KMS-11 (cell line): ENCODE measurements around the gene FRAS1.

ENCODE experiments used
- H2AFZ ChIP-seq: fragments of 200-600 bp; sonication (generic); 2 replicates; pipeline ENCODE4 v1.6.1; 2016; ENCODE audit warnings: antibody characterized with exemption, mixed run types, low read depth
- H3K27ac ChIP-seq: fragments of 200-600 bp; sonication (generic); 2 replicates; pipeline ENCODE4 v1.6.1; 2016; ENCODE audit warnings: mild to moderate bottlenecking, mixed run types
- H3K27me3 ChIP-seq: fragments of 200-600 bp; sonication (generic); 2 replicates; pipeline ENCODE4 v1.6.1; 2017; ENCODE audit warnings: mild to moderate bottlenecking, low read depth, mixed run types, moderate library complexity; ENCODE audit not compliant: insufficient read depth
- H3K36me3 ChIP-seq: fragments of 200-600 bp; sonication (generic); 2 replicates; pipeline ENCODE4 v1.6.1; 2017; ENCODE audit warnings: mild to moderate bottlenecking, mixed run types; ENCODE audit not compliant: insufficient read depth
- H3K4me1 ChIP-seq: fragments of 200-600 bp; sonication (generic); 2 replicates; pipeline ENCODE4 v1.6.1; 2016; ENCODE audit warnings: mild to moderate bottlenecking, low read depth, mixed run types; ENCODE audit not compliant: poor library complexity, severe bottlenecking
- H3K4me2 ChIP-seq: fragments of 200-600 bp; sonication (generic); 2 replicates; pipeline ENCODE4 v1.7.0; 2016; ENCODE audit warnings: mild to moderate bottlenecking, mixed run types
- H3K4me3 ChIP-seq: fragments of 200-600 bp; sonication (generic); IDR thresholded peaks from 2 replicates; pipeline ENCODE4 v1.6.1; 2017; ENCODE audit warnings: low read depth, low read length, mixed read lengths; ENCODE audit not compliant: insufficient read depth
- H3K79me2 ChIP-seq: fragments of 200-600 bp; sonication (generic); 2 replicates; pipeline ENCODE4 v1.6.1; 2016; ENCODE audit warnings: low read depth, mixed run types; ENCODE audit not compliant: insufficient read depth
- H3K9ac ChIP-seq: fragments of 200-600 bp; sonication (generic); 2 replicates; pipeline ENCODE4 v1.6.1; 2016; ENCODE audit warnings: mild to moderate bottlenecking, mixed run types
- H4K20me1 ChIP-seq: fragments of 200-600 bp; sonication (generic); 2 replicates; pipeline ENCODE4 v1.6.1; 2016; ENCODE audit warnings: mild to moderate bottlenecking, mixed run types; ENCODE audit not compliant: insufficient read depth
- TF ChIP-seq, protein P1 (sequence below): fragments of 200-600 bp; sonication (generic); conservative IDR thresholded peaks from 2 replicates; pipeline ENCODE4 v1.6.1; 2017; ENCODE audit warnings: low read depth, mild to moderate bottlenecking, antibody characterized with exemption, low read length, moderate library complexity, mixed read lengths

FRAS1 gene

GRCh38 chr4:78558410-78558809, 501.3 kb downstream of the FRAS1 start:
- H4K20me1 ChIP-seq: no peaks in the 10 kb centered on the region
- no peak overlapping the region for H3K4me3 ChIP-seq
- no peaks in the 10 kb centered on the region for H3K36me3 ChIP-seq
- no peak overlapping the region for H3K9ac ChIP-seq
- H3K27me3 ChIP-seq: no peaks in the 10 kb centered on the region
- no peak overlapping the region for H3K27ac ChIP-seq
- H3K79me2 ChIP-seq: no peaks in the 10 kb centered on the region
- no peaks in the 10 kb centered on the region for H3K4me1 ChIP-seq
- TF ChIP-seq, protein P1, sequence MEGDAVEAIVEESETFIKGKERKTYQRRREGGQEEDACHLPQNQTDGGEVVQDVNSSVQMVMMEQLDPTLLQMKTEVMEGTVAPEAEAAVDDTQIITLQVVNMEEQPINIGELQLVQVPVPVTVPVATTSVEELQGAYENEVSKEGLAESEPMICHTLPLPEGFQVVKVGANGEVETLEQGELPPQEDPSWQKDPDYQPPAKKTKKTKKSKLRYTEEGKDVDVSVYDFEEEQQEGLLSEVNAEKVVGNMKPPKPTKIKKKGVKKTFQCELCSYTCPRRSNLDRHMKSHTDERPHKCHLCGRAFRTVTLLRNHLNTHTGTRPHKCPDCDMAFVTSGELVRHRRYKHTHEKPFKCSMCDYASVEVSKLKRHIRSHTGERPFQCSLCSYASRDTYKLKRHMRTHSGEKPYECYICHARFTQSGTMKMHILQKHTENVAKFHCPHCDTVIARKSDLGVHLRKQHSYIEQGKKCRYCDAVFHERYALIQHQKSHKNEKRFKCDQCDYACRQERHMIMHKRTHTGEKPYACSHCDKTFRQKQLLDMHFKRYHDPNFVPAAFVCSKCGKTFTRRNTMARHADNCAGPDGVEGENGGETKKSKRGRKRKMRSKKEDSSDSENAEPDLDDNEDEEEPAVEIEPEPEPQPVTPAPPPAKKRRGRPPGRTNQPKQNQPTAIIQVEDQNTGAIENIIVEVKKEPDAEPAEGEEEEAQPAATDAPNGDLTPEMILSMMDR: no peak
- H2AFZ ChIP-seq: no peak overlapping the region
- H3K4me2 ChIP-seq: no peak overlapping the region

DNA sequence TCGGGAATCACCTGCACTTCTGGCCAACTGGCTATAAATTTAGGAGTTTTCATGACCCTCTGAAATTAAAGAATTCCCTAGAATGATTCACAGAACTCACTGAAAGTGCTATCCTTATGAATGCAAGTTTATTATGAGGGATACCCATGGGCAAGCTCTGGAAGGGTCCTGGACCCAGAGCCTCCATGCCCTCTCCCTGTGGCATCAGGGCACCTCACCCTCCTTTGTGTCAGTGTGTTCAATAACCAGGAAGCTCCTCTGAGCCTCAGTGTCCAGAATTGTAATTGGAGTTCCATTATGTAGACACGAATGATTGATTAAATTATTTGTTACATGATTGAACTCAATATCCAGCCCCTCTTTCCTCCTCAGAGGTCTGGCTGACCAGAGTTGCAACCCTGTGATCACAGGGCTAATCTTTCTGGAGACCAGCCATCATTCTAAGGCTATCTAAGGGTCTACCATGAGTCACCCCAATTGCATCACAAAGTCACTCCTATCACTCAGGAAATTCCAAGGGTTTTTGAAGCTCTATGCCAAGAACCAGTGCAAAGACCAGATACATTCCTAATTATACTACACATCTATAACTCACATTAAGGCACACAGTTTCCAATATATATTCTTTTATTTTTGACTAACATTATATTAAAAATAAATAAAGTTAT, 503.3 kb downstream of the FRAS1 start:
- Histone ChIP-seq H3K9ac (no peak overlapping the region), H3K79me2 (no peaks in the 10 kb centered on the region), H3K27me3 (no peaks in the 10 kb centered on the region), H4K20me1 (no peaks in the 10 kb centered on the region), H3K27ac (no peak overlapping the region), H3K4me1 (peaks cover 4% of the 10 kb centered on the region), H3K4me2 (no peak overlapping the region), H3K4me3 (no peak overlapping the region), H2AFZ (no peak overlapping the region), H3K36me3 (no peaks in the 10 kb centered on the region)
- TF ChIP-seq, protein P1: no peak

- no peaks in the 10 kb centered on the region for H4K20me1 ChIP-seq
- no peak overlapping the region for H3K27ac ChIP-seq
- H3K36me3 ChIP-seq: no peaks in the 10 kb centered on the region
- no peak overlapping the region for H3K9ac ChIP-seq
- H3K4me1 ChIP-seq: peaks cover 15% of the 10 kb centered on the region
- no peak overlapping the region for H2AFZ ChIP-seq
- H3K27me3 ChIP-seq: no peaks in the 10 kb centered on the region
- TF ChIP-seq, protein P1: no peak
- no peak overlapping the region for H3K4me3 ChIP-seq
- no peaks in the 10 kb centered on the region for H3K79me2 ChIP-seq
- H3K4me2 ChIP-seq: no peak overlapping the region
These were observed 504.6 kb downstream of the FRAS1 start for GRCh38 chr4:78561677-78562076.

DNA sequence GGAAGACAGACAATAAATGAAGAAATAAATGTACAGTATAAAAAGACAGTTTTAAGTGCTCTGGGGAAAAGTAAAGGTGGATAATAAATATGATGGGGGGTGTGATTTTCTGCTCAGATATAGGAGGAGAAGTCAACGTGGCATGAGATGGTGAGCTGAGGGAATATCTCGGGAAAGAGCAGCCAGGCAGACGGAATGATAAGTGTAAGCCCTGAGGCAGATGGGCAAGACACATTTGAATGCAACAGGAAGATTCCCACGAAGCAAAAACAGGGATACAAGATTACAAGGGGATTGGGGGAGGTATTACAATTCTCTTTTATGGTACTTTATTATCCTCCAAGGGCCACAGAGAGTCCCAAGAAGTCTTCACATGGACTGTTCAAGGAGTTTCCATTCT, 505.6 kb downstream of the FRAS1 start:
- TF ChIP-seq, protein P1: no peak
- H3K79me2 ChIP-seq: no peaks in the 10 kb centered on the region
- no peaks in the 10 kb centered on the region for H4K20me1 ChIP-seq
- no peaks in the 10 kb centered on the region for H3K36me3 ChIP-seq
- H3K27me3 ChIP-seq: no peaks in the 10 kb centered on the region
- H3K4me1 ChIP-seq: peaks cover 25% of the 10 kb centered on the region
- H3K4me2 ChIP-seq: no peak overlapping the region
- H3K27ac ChIP-seq: no peak overlapping the region
- no peak overlapping the region for H2AFZ ChIP-seq
- no peak overlapping the region for H3K9ac ChIP-seq
- H3K4me3 ChIP-seq: no peak overlapping the region
